HFF-Myc (cell line): Measurements from ENCODE around the gene NPM3.

ENCODE experiments used
- DNase-seq: peaks from one replicate; pipeline ENCODE4 v3.0.0-alpha.2; 2011; ENCODE audit warnings: low read depth; ENCODE audit errors: extremely low read depth
- H3K4me3 ChIP-seq: replicated peaks from 2 replicates; pipeline ENCODE4 v1.5.1; 2011; ENCODE audit warnings: low read depth, mild to moderate bottlenecking, control low read depth, low read length
- CTCF ChIP-seq: IDR thresholded peaks from 2 replicates; pipeline ENCODE4 v1.5.1; 2012; ENCODE audit warnings: mild to moderate bottlenecking, low read depth, low read length, control low read depth; ENCODE audit errors: missing control alignments

NPM3 gene

GRCh38 chr10:101770331-101771215 is 12.7 kb downstream of the NPM3 start:
- H3K4me3 ChIP-seq, result no peak overlapping the region
- DNase-seq, result no peak
- TF ChIP-seq CTCF, result no peak

GRCh38 chr10:101769541-101770180 is 13.6 kb downstream of the NPM3 start:
- DNase-seq, result no peak
- TF ChIP-seq CTCF, result no peak

GRCh38 chr10:101768791-101769170 is 14.5 kb downstream of the NPM3 start:
- TF ChIP-seq CTCF, result no peak
- no peak for DNase-seq

More at GRCh38 chr10:101769541-101770180, 13.6 kb downstream of the NPM3 start:
- H3K4me3 ChIP-seq, result no peak overlapping the region

GRCh38 chr10:101767966-101768790 is 15.1 kb downstream of the NPM3 start:
- no peak for TF ChIP-seq CTCF
- H3K4me3 ChIP-seq, result no peak overlapping the region
- no peak for DNase-seq

More at GRCh38 chr10:101768791-101769170, 14.5 kb downstream of the NPM3 start:
- no peak overlapping the region for H3K4me3 ChIP-seq

- H3K4me3 ChIP-seq, result no peak overlapping the region
- no peak for TF ChIP-seq CTCF
- no peak for DNase-seq
Observed at GRCh38 chr10:101767600-101767945, 15.7 kb downstream of the NPM3 start.

GRCh38 chr10:101766753-101767599 is 16.3 kb downstream of the NPM3 start:
- TF ChIP-seq CTCF, result no peak
- DNase-seq, result no peak
- H3K4me3 ChIP-seq, result no peak overlapping the region
